ENCODE data around the gene SERPINA12.
"Not testable (repeated sequence)": the region's sequence is repeated elsewhere in the genome, so short reads cannot be mapped to it uniquely, and the experiment has no call there.

SERPINA12 gene

GRCh38 chr14:94486883-94487282, 22.4 kb downstream of the SERPINA12 start:
- DNase-seq = no peak

- DNase-seq = peak; percentile 67 to 71
Observed at GRCh38 chr14:94485944-94486841, 23.1 kb downstream of the SERPINA12 start.

GRCh38 chr14:94484481-94484880, 24.8 kb downstream of the SERPINA12 start:
- DNase-seq = no peak

GRCh38 chr14:94483729-94484275, 25.5 kb downstream of the SERPINA12 start:
- DNase-seq = no peak

DNA sequence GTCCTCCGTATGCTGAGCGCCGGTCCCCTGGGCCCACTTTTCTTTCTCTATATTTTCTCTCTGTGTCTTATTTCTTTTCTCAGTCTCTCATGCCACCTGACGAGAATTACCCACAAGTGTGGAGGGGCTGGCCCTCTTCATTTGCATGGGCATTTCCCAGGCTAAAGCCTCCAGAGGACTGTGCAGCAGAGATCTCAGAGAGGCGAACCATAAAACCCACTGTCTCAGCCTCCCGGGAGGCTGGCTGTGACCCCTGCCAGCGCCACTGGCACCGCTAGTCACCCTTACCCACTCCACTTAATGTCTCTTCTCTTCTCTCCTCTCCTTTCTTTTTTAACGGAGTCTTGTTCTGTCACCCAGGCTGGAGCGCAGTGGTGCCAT, 26.2 kb downstream of the SERPINA12 start:
- no peak for DNase-seq

GRCh38 chr14:94482132-94483070, 26.9 kb downstream of the SERPINA12 start:
- DNase-seq = not testable (repeated sequence)

GRCh38 chr14:94481468-94482131, 27.7 kb downstream of the SERPINA12 start:
- DNase-seq = no peak

GRCh38 chr14:94480809-94481208, 28.5 kb downstream of the SERPINA12 start:
- DNase-seq = no peak

- no peak for DNase-seq
Observed at GRCh38 chr14:94478420-94478819, 30.8 kb downstream of the SERPINA12 start.

DNA sequence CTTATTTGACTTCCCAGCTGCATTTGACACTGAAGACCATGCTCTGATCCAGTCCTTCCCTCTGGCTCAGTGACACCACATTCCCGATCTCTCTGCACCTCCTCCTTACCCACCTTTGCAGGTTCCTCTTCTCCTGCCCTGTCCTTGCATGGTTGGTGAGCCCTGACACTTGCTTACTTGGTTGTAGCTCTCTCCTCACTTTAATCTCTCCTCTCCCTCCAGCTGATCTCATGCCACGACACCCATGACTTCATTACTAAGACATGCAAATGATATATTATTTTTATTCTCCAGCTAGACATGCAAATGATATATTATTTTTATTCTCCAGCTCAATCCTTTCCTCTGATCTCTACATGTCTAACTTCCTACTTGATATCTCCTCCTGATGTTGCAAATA, 33.2 kb downstream of the SERPINA12 start, which contains the start of gene SERPINA9:
TSS of gene SERPINA9 (minus strand) at position 175 of the 400 bp plus-strand sequence. CDS start 6,357 bp downstream, outside the sequence.
- DNase-seq = no peak

- DNase-seq = no peak
Observed at GRCh38 chr14:94474581-94475031, 34.7 kb downstream of the SERPINA12 start.

GRCh38 chr14:94473666-94474410, 35.4 kb downstream of the SERPINA12 start:
- DNase-seq = no peak

GRCh38 chr14:94472842-94473241, 36.4 kb downstream of the SERPINA12 start:
- DNase-seq = no peak

DNA sequence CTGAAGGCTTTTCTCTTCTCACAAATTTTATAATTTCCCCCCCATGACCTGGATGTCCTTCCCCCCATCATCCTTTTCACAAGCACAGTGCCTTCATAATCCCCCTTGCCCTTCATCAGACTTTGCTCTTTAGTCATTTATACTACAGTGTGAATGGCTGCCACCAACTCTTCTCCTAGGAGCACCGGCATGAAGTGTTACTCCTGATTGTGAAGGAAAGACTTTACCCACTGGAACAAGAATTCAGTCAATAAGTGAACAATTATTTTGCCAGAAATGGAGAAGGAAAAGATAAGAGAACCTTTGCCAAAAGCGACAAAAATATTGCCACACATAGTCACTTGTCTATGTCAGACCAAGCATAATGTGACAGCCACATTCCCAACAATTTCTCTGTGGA, 38.2 kb downstream of the SERPINA12 start:
- DNase-seq = no peak

DNA sequence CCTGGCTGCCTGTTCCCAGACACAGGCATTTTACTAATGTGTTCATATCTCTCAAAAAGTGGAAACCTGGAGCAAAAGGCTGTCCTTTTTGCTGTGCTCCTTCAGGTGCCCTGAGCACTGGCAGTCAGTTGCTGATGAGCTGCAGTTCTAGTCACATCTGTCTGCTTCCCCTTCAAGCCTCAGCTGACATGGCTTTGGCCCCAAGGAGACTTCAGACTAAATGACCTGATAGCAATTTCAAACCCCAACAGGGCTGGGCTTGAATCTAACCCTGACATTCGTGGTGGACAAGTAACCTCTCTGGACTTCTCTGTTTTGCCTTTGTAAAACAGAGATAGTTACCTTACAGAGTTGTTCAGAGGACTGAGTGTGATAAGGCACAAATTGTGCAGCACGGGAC, 39.0 kb downstream of the SERPINA12 start:
- no peak for DNase-seq

DNA sequence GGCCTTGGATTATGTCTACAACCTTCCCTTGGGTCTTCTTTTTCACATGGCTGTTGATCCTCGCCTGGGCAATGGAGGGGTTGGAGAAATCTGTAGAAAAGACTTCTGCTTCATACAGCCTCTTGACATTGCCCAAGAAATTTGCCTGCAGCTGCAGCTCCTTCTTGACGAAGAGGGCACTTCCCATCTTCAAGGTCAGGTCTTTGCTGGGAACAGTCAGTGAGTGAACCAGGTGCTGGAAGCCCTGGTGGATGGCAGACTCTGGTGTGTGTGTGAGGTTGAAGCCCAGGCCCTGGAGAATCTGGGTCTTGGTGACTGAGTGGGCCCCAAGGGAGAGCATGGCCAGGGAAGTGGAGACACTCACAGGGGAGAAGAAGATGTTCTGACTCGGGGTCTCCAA, 40.0 kb downstream of the SERPINA12 start:
- DNase-seq = no peak

DNA sequence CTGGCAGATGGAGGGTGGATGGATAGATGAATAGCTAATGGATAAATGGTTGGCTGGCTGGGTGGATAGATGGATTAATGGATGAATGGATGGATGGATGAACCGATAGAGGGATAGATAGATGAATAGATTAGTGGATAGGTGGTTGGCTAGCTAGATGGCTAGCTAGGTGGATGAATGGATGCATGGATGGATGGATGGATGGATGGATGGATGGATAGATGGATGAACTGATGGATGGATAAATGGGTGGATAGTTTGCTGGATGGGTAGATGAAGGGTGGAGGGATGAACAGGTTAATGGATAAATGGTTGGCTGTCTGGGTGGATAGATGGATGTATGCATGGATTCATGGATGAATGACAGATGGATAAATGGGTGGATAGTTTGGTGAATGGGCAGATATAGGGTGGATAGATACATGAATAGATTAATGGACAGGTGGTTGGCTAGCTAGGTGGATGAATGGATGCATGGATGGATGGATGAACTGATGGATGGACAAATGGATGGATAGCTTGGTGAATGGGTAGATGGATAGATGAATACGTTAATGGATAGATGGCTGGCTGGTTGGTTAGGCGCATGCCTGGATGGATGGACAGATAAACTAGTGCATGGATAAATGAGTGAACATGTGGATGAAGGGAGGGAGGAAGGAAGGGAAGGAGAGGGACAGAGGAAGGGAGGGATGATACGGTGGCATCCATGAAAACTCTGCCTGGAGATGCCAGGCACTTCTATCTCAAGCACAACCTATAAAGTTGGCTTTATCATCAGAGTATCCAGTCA, 41.3 kb downstream of the SERPINA12 start:
- no peak for DNase-seq

DNA sequence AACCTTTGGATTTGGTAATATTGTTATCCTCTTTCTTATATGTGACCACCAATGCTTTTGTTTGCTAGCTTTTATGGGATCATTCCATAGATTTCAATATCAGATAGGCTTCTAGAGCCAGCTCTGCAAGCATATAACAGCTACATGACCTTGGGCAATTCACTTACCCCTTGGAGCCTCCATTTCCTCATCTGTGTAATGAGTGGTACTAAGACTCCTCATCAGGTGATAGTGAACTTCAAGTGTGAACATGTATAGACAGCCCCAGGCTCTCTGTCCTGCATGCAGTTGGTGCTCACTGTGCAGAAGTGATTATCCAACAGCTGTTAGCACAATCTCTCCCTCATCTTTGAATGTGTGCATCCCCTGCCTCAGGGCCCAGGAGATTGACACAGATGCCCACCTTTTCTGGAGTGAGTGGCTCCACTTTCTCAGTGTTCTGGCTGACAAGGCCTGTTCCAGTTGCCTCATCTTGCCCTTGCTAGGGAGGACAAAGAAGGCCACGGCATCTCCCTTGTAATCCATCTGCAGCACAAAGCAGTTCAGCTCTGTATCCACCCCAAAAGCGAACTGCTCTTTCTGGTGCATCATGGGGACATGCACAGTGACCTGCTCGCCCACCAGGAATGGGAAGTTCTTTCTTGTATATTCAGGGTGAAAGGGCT, 42.4 kb downstream of the SERPINA12 start:
- no peak for DNase-seq

- no peak for DNase-seq
Observed at GRCh38 chr14:94465042-94465441, 44.2 kb downstream of the SERPINA12 start.

DNA sequence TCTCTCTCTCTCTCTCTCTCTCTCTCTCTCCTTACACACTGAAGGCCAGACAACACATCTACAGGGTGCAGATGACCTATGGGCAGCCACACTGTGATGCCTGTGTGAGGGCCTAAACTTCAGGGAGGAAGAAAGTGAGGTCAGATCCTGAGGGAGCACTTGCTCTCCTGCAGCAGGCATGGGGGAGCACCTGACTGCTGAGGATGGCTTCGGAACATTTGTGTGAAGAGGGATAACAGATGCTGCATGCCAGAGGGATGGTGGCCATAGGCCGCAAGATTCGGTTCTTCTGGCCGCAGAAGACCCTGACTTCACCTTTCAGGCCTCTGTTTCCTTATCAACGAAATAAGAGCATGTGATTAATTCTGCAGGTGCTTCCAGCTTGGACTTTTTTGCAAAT, 45.0 kb downstream of the SERPINA12 start:
- no peak for DNase-seq
